Esophagus squamous epithelium (tissue), 5 donors: Measurements from ENCODE around the gene RTEL1. TPM values are rescaled to one million over a fixed set of nuclear protein-coding genes. Genes with fewer than 3 reads are reported as not detected.
A peak's percentile ranks its signal among the peaks of the same experiment; 100 is the strongest.

ENCODE experiments used
- DNase-seq: peaks from one replicate; lab custom pipeline; 2025; lab: John Stamatoyannopoulos, UW
- H3K27ac ChIP-seq, 4 donors: fragments of 200-600 bp; sonication (generic); one replicate each; pipeline ENCODE4 v1.5.1; 2016 to 2019; ENCODE audit warnings: mild to moderate bottlenecking in 1 of 4
- H3K27me3 ChIP-seq, 4 donors: fragments of 200-600 bp; sonication (generic); 1 replicate in 3 of 4; 2 replicates in 1 of 4; pipeline versions ENCODE4 v1.5.1 to v1.6.0; 2017 to 2021; ENCODE audit warnings: antibody characterized with exemption in 1 of 4
- H3K36me3 ChIP-seq, 3 donors: fragments of 200-600 bp; sonication (generic); one replicate each; pipeline ENCODE4 v1.5.1; 2016 to 2019
- H3K4me1 ChIP-seq, 3 donors: fragments of 200-600 bp; sonication (generic); one replicate each; pipeline ENCODE4 v1.5.1; 2017 to 2019
- H3K4me3 ChIP-seq, 4 donors: fragments of 200-600 bp; sonication (generic); 1 replicate in 3 of 4; 2 replicates in 1 of 4; pipeline ENCODE4 v1.5.1; 2016 to 2019; ENCODE audit warnings: mild to moderate bottlenecking in 2 of 4, moderate library complexity in 1 of 4
- H3K9me3 ChIP-seq, 3 donors: fragments of 200-600 bp; sonication (generic); one replicate each; pipeline ENCODE4 v1.5.1; 2016 to 2019
- CTCF ChIP-seq, 6 experiments: fragments of 450-650 bp in 4 of 6; fragments of 200-600 bp in 2 of 6; sonication (generic) in 2 of 6; IDR thresholded peaks; one replicate each; pipeline ENCODE4 v1.5.1; 2016 to 2019; ENCODE audit warnings: antibody characterized with exemption in 6 of 6, mild to moderate bottlenecking in 4 of 6, moderate library complexity in 4 of 6
- POLR2A ChIP-seq, 4 donors: fragments of 450-650 bp; IDR thresholded peaks; one replicate each; pipeline ENCODE4 v1.6.1; 2017; ENCODE audit warnings: antibody characterized with exemption in 4 of 4, mild to moderate bottlenecking in 4 of 4, moderate library complexity in 3 of 4
- WGBS, 2 donors: methylation state at CpG; one replicate each; pipeline ENCODE4 v1.1.5; 2018; 5-methylcytosine and 5-hydroxymethylcytosine counted together
- intact Hi-C: fragments of 100-400 bp; cut with DNase I; formaldehyde crosslinking; loops from one replicate; pipeline ENCODE4 v1.15.0; 2022
- total RNA-seq, 4 donors: library from RNA; depleted of rRNA; stranded (reverse); fragments of >200 nt; gene quantifications; one replicate each; pipeline ENCODE4 v1.1.0, GENCODE V29; 2016
- donor health status: DM: yes; HTN: yes; CAD: no.

RTEL1 gene
- total RNA-seq, 4 donors from 2014 or later: 6.4 to 22.7 (median 12.8) TPM

- DNase-seq: no peak
- intact Hi-C loops: loop anchor here (5.0 kb wide), 1 partner anchor 202 kb away; the partner anchor contains the start of gene PTK6
- TF ChIP-seq CTCF (IDR thresholded peaks at IDR 0.05): no peak
- no peak for TF ChIP-seq POLR2A (IDR thresholded peaks at IDR 0.05)
- Histone ChIP-seq H3K27ac (peak within 1 kb of the TSS; percentile 87 to 98 (median 94)), H3K4me3 (peak within 1 kb of the TSS; percentile 51 to 90 (median 64)), H3K36me3 (peaks cover 4 to 49% (median 23%) of the 10 kb centered on the region in 3 donors), H3K27me3 (no peaks in the 10 kb centered on the region), H3K4me1 (peaks cover 45 to 68% (median 46%) of the 10 kb centered on the region in 3 donors), H3K9me3 (no peaks in the 10 kb centered on the region)
- WGBS, 2 donors: no CpG with 5 or more reads among the region's 136 CpGs
Measured at GRCh38 chr20:63739130-63740069, 81.3 kb downstream of the RTEL1 start, which contains the start of gene SLC2A4RG. TSS of gene SLC2A4RG (plus strand) at chr20:63739776. CDS start at chr20:63739913, 137 bp downstream.

GRCh38 chr20:63740070-63740626, 82.0 kb downstream of the RTEL1 start:
- WGBS, 2 donors: no CpG with 5 or more reads among the region's 80 CpGs
- H3K36me3 ChIP-seq: peaks cover 4 to 42% (median 19%) of the 10 kb centered on the region in 3 donors
- TF ChIP-seq CTCF (IDR thresholded peaks at IDR 0.05): no peak
- no peak for TF ChIP-seq POLR2A (IDR thresholded peaks at IDR 0.05)
- H3K4me1 ChIP-seq: peaks cover 45 to 68% (median 46%) of the 10 kb centered on the region in 3 donors
- peak overlapping the region; percentile 51 to 90 (median 64) for H3K4me3 ChIP-seq
- DNase-seq: no peak
- H3K27me3 ChIP-seq: no peaks in the 10 kb centered on the region
- intact Hi-C loops: no loop called here
- peak overlapping the region; percentile 82 to 98 (median 94) for H3K27ac ChIP-seq
- H3K9me3 ChIP-seq: no peaks in the 10 kb centered on the region

GRCh38 chr20:63740627-63741353, 82.7 kb downstream of the RTEL1 start:
- peak in 1 of 4 donors; percentile 50 for TF ChIP-seq POLR2A (IDR thresholded peaks at IDR 0.05)
- TF ChIP-seq CTCF (IDR thresholded peaks at IDR 0.05): peak in 5 of 6 experiments; percentile 26 to 59 (median 38)
- no peaks in the 10 kb centered on the region for H3K9me3 ChIP-seq
- peaks cover 43 to 65% (median 46%) of the 10 kb centered on the region in 3 donors for H3K4me1 ChIP-seq
- DNase-seq: no peak
- H3K27ac ChIP-seq: peak overlapping the region; percentile 82 to 98 (median 94)
- intact Hi-C loops: no loop called here
- H3K4me3 ChIP-seq: peak overlapping the region; percentile 51 to 90 (median 64)
- H3K36me3 ChIP-seq: peaks cover 4 to 35% (median 15%) of the 10 kb centered on the region in 3 donors
- no peaks in the 10 kb centered on the region for H3K27me3 ChIP-seq
- WGBS, 2 donors: 0% methylated on average over 2 to 3 of the region's 29 CpGs

GRCh38 chr20:63741354-63741675, 83.2 kb downstream of the RTEL1 start:
- WGBS, 2 donors: 93% methylated on average over 2 of the region's 6 CpGs; no CpG with 5 or more reads in 1 of the 2 donors
- Histone ChIP-seq H3K36me3 (peaks cover 4 to 34% (median 15%) of the 10 kb centered on the region in 3 donors), H3K9me3 (no peaks in the 10 kb centered on the region), H3K27me3 (no peaks in the 10 kb centered on the region), H3K27ac (peak overlapping the region; percentile 82 to 98 (median 94)), H3K4me3 (peak overlapping the region; percentile 51 to 90 (median 64)), H3K4me1 (peaks cover 39 to 60% (median 42%) of the 10 kb centered on the region in 3 donors)
- intact Hi-C loops: no loop called here
- no peak for DNase-seq
- TF ChIP-seq CTCF (IDR thresholded peaks at IDR 0.05): no peak
- TF ChIP-seq POLR2A (IDR thresholded peaks at IDR 0.05): no peak
